22Rv1 (cell line): ENCODE data around the gene CCDC17.

ENCODE experiments used
- CTCF ChIP-seq: fragments of 450-650 bp; IDR thresholded peaks from 2 replicates; pipeline ENCODE4 v1.5.1; 2017; ENCODE audit warnings: mild to moderate bottlenecking
- ZFX ChIP-seq: fragments of 450-650 bp; IDR thresholded peaks from 2 replicates; pipeline ENCODE4 v1.6.1; 2017; ENCODE audit warnings: antibody characterized with exemption, borderline replicate concordance

DNA sequence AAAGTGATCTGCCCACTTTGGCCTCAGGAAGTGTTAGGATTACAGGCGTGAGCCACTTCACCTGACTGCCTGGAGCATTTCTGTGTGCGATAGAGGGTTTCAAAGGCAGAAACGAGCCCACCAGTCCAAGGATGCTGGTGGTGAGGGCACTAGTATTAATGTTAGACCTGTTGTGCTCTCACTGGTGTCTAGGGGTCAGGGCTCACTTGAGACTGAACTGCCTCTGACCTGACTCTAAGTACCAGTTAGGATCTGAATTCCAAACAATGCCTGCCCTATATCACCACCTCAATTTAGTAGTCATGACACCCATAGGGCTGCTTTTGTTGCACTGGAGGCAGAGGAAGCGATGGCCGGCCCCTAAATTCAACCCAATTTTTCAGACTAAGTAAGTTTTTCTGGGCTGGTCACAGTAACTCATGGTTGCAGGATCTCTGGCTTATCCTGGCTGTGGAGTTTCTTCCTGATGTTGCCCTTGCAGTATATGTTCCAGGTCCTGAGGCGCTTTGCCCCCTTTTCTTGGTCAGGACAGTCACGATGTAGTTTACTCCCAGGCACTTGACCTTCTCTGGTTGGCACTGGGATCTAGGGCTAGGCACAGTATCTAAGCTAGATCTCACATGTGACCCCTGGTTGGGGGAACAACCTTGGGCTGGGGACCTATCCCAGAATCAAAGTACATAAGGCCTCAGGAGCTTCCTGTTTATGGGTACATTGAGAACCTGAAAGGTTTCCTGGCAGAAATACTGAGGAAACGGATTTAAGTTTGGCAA is 4.5 kb downstream of the CCDC17 start:
- TF ChIP-seq CTCF: no peak
- no peak for TF ChIP-seq ZFX
